Tibial artery (tissue), 4 donors: ENCODE data around the gene ASB1.

Experiments used
- DNase-seq, 2 donors: peaks; one replicate each; pipeline ENCODE4 v3.0.0-alpha.2; 2019
- H3K27ac ChIP-seq, 2 donors: fragments of 200-600 bp; sonication (generic) in 1 of 2; 1 replicate in 1 of 2; 2 replicates in 1 of 2; pipeline ENCODE4 v1.5.1; 2018 to 2019; ENCODE audit warnings: mild to moderate bottlenecking in 1 of 2
- H3K27me3 ChIP-seq, 2 donors: fragments of 200-600 bp; sonication (generic) in 1 of 2; one replicate each; pipeline versions ENCODE4 v1.5.1 to v1.6.0; 2016 to 2019
- H3K36me3 ChIP-seq, 3 donors: fragments of 200-600 bp; sonication (generic) in 2 of 3; one replicate each; pipeline ENCODE4 v1.5.1; 2016 to 2019; ENCODE audit warnings: mild to moderate bottlenecking in 2 of 3
- H3K4me1 ChIP-seq, 4 donors: fragments of 200-600 bp; sonication (generic) in 2 of 4; 1 replicate in 3 of 4; 2 replicates in 1 of 4; pipeline ENCODE4 v1.5.1; 2016 to 2019
- H3K4me3 ChIP-seq, 2 donors: fragments of 200-600 bp; sonication (generic) in 1 of 2; 1 replicate in 1 of 2; 2 replicates in 1 of 2; pipeline ENCODE4 v1.5.1; 2018 to 2019; ENCODE audit warnings: mild to moderate bottlenecking in 2 of 2
- H3K9me3 ChIP-seq, 3 donors: fragments of 200-600 bp; sonication (generic) in 1 of 3; one replicate each; pipeline ENCODE4 v1.5.1; 2016 to 2019
- intact Hi-C: fragments of 100-400 bp; cut with DNase I; formaldehyde crosslinking; loops from one replicate; pipeline ENCODE4 v1.15.0; 2023; ENCODE audit warnings: low total_unique reads
- TF ChIP-seq, protein P1 (sequence below), 2 experiments: fragments of 200-600 bp in 1 of 2; fragments of 450-650 bp in 1 of 2; IDR thresholded peaks; one replicate each; pipeline ENCODE4 v1.5.1; 2017 to 2019; ENCODE audit warnings: antibody characterized with exemption in 2 of 2, mild to moderate bottlenecking in 1 of 2, moderate library complexity in 1 of 2

ASB1 gene

DNA sequence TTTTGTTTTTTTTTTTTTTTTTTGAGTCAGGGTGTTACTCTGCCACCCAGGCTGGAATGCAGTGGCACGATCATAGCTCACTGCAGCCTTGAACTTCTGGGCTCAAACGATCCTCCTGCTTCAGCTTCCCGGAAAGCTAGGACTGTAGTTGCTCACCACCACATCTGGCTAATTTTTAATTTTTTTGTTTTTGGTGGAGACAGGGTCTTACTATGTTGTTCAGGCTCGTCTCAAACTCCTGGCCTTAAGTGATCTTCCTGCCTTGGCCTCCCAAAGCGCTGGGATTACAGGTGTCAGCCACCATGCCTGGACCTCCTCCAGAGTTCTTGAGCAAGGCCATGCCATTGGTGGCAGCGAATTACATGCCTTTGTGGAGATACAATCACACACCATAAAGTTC, 35.2 kb downstream of the ASB1 start:
- intact Hi-C loops, result loop anchor here (5.0 kb wide), 1 partner anchor 90 kb away; no protein-coding TSS in a partner anchor
- TF ChIP-seq, protein P1, sequence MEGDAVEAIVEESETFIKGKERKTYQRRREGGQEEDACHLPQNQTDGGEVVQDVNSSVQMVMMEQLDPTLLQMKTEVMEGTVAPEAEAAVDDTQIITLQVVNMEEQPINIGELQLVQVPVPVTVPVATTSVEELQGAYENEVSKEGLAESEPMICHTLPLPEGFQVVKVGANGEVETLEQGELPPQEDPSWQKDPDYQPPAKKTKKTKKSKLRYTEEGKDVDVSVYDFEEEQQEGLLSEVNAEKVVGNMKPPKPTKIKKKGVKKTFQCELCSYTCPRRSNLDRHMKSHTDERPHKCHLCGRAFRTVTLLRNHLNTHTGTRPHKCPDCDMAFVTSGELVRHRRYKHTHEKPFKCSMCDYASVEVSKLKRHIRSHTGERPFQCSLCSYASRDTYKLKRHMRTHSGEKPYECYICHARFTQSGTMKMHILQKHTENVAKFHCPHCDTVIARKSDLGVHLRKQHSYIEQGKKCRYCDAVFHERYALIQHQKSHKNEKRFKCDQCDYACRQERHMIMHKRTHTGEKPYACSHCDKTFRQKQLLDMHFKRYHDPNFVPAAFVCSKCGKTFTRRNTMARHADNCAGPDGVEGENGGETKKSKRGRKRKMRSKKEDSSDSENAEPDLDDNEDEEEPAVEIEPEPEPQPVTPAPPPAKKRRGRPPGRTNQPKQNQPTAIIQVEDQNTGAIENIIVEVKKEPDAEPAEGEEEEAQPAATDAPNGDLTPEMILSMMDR (IDR thresholded peaks at IDR 0.05), result no peak
- Histone ChIP-seq H3K27me3 (no peaks in the 10 kb centered on the region), H3K9me3 (no peaks in the 10 kb centered on the region), H3K36me3 (no peaks in the 10 kb centered on the region), H3K4me1 (peaks cover 0 to 22% (median 17%) of the 10 kb centered on the region in 4 donors), H3K4me3 (no peak overlapping the region), H3K27ac (no peak overlapping the region)
- DNase-seq, result no peak

DNA sequence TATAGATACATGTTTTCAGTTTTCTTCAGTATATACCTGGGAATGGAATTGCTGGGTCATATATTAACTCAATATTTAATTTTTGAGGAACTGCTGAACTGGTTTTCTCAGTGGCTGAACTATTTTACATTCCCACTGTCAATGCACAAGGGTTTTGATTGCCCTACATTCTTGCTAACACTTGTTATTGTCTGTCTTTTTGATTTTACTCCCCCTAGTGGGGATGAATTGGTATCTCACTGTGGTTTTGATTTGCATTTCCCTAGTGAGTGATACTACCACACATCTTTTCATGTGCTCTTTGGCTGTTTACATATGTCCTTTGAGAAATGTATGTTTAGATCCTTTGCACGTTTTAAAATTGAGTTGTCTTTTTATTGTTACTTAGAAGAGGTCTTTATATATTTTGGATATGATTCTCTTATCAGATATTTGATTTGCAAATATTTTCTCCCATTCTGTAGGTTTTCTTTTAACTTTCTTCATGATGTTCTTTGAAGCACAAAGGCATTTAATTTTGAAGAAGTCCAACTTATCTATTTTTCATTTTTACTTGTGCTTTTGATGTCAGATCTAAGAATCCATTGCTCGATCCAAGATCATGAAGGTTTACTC, 36.2 kb downstream of the ASB1 start:
- TF ChIP-seq, protein P1 (IDR thresholded peaks at IDR 0.05), result peak; percentile 63 to 84
- H3K4me1 ChIP-seq, result peaks cover 0 to 31% (median 17%) of the 10 kb centered on the region in 4 donors
- H3K36me3 ChIP-seq, result no peaks in the 10 kb centered on the region
- H3K4me3 ChIP-seq, result no peak overlapping the region
- no peaks in the 10 kb centered on the region for H3K27me3 ChIP-seq
- no peak overlapping the region for H3K27ac ChIP-seq
- intact Hi-C loops, result loop anchor here (5.0 kb wide), 1 partner anchor 91 kb away; no protein-coding TSS in a partner anchor
- DNase-seq, result no peak
- H3K9me3 ChIP-seq, result no peaks in the 10 kb centered on the region

DNA sequence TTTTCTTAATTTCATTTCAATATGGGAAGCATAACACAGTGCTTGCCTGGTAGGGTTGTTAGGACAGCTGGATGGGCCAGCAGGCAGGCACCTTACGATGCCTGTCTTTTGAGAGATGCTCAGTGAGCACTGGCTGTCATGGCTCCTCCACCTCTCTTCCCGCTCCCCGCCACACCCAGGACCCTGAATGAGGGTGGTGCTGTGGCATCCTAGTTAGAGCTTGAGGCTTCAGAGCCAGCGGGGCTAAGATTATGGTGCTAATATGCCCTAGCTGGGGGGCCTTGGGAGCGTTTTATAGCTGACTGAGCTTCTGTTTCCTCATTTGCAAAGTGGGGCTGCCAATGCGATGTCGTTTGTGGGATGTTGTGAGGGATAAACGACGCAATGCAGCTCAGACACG, 37.7 kb downstream of the ASB1 start:
- no peaks in the 10 kb centered on the region for H3K36me3 ChIP-seq
- DNase-seq, result no peak
- peaks cover 0 to 24% (median 5%) of the 10 kb centered on the region in 4 donors for H3K4me1 ChIP-seq
- TF ChIP-seq, protein P1 (IDR thresholded peaks at IDR 0.05), result no peak
- H3K27me3 ChIP-seq, result no peaks in the 10 kb centered on the region
- H3K27ac ChIP-seq, result no peak overlapping the region
- no peak overlapping the region for H3K4me3 ChIP-seq
- peaks cover 0 to 8% (median 0%) of the 10 kb centered on the region in 3 donors for H3K9me3 ChIP-seq
- intact Hi-C loops, result loop anchor here (5.0 kb wide), 1 partner anchor 92 kb away; no protein-coding TSS in a partner anchor

DNA sequence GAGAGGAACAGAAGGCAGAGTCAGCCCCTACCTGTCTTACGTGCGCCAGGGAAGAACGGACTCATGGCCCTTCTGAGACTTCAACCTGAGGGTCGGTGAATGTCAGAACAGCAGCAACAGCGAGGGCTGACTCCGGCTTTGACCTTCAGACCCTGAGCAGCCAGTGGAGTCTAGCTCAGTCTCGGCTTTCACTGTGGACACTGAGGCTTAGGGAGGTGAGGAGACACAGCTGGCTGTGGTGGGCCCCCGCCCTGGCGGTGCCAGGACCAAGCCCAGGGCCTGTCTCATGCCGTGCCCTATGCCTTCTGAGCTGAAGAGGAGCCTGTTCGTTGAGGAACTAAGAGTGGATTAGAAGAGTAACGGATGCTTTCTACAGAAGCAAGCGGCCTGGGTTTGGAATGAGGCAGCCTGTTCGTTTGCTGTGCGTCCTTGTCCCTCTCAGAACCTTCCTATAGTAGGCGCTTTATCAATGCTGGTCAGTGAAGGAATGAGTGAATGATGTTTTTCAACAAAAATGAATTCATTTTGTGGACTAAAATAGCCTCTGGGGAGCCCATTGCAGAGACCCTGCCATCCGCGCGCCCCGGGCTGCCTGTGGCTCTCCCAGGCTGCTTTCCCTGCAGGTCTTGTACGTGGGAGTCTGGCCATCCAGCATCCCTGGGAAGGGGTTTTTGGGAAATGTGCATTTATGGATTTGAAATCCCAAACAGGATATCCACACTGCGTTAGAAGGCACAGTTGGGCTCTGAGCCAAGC, 38.9 kb downstream of the ASB1 start:
- Histone ChIP-seq H3K4me1 (peaks cover 0 to 16% (median 0%) of the 10 kb centered on the region in 4 donors), H3K27me3 (no peaks in the 10 kb centered on the region), H3K36me3 (no peaks in the 10 kb centered on the region), H3K4me3 (no peak overlapping the region), H3K9me3 (peaks cover 0 to 17% (median 0%) of the 10 kb centered on the region in 3 donors), H3K27ac (no peak overlapping the region)
- TF ChIP-seq, protein P1 (IDR thresholded peaks at IDR 0.05), result no peak
- DNase-seq, result no peak
- intact Hi-C loops, result no loop called here

DNA sequence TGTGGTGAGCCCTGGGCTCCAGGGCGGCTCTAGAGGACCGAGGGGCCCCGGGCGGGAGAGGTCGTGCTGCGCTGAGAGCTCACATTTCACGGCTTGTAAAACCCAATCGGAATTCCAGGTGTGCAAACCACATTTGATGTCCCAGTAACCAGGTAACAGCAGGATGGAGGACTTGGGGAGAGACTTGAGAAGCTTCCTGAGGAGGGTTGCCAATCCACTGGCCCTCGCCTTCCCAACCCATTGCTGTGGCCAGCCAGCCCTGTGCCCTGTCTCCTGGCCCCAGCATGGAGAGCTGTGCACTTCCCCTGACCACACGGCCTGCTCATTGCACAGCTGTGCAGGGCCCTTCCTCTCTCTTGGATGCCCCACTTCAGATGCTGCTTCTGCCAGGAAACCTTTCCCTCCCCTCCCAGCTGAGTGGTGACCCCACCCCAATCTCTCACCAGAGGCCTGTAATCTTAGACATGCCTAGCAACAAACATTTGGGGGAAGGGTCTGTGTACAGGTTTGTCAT, 39.6 kb downstream of the ASB1 start:
- H3K36me3 ChIP-seq, result no peaks in the 10 kb centered on the region
- TF ChIP-seq, protein P1 (IDR thresholded peaks at IDR 0.05), result no peak
- no peak for DNase-seq
- H3K27ac ChIP-seq, result no peak overlapping the region
- no peaks in the 10 kb centered on the region for H3K27me3 ChIP-seq
- no peak overlapping the region for H3K4me3 ChIP-seq
- H3K4me1 ChIP-seq, result peaks cover 0 to 16% (median 0%) of the 10 kb centered on the region in 4 donors
- intact Hi-C loops, result no loop called here
- peaks cover 0 to 17% (median 0%) of the 10 kb centered on the region in 3 donors for H3K9me3 ChIP-seq
